ENCODE measurements around the gene TTC9B. TPM values are rescaled to one million over a fixed set of nuclear protein-coding genes. Genes with fewer than 3 reads are reported as not detected.

TTC9B gene
- total RNA-seq, 4 donors from 2014 or later, result not detected

GRCh38 chr19:40242480-40242879 is 24.3 kb upstream of the TTC9B start:
- intact Hi-C loops (cut with DNase I), result no loop called here
- 88% methylated on average over 4 of the region's 12 CpGs for WGBS
- Histone ChIP-seq H3K36me3 (peaks cover 42 to 56% (median 47%) of the 10 kb centered on the region in 4 donors), H3K4me3 (no peak overlapping the region), H3K4me1 (peaks cover 33 to 48% (median 46%) of the 10 kb centered on the region in 4 donors), H3K27me3 (no peaks in the 10 kb centered on the region), H3K27ac (replicated peaks in 1 of 4) (peak overlapping the region in 3 of 4 donors; percentile 25 to 53 (median 41)), H3K9me3 (no peaks in the 10 kb centered on the region)
- TF ChIP-seq POLR2AphosphoS5 (IDR thresholded peaks at IDR 0.05) (no peak), POLR2A (IDR thresholded peaks at IDR 0.05; ENCODE audit: low read depth) (no peak), EP300 (IDR thresholded peaks at IDR 0.05) (no peak), CTCF (IDR thresholded peaks at IDR 0.05) (no peak)
- no peak for DNase-seq (ENCODE audit: extremely low spot score)

GRCh38 chr19:40241809-40242384 is 23.7 kb upstream of the TTC9B start:
- intact Hi-C loops (cut with DNase I), result no loop called here
- Histone ChIP-seq H3K4me1 (peaks cover 31 to 48% (median 42%) of the 10 kb centered on the region in 4 donors), H3K4me3 (no peak overlapping the region), H3K27me3 (no peaks in the 10 kb centered on the region), H3K9me3 (no peaks in the 10 kb centered on the region), H3K36me3 (peaks cover 45 to 58% (median 52%) of the 10 kb centered on the region in 4 donors), H3K27ac (replicated peaks in 1 of 4) (peak overlapping the region in 3 of 4 donors; percentile 52 to 58 (median 58))
- TF ChIP-seq CTCF (IDR thresholded peaks at IDR 0.05), result no peak
- TF ChIP-seq POLR2AphosphoS5 (IDR thresholded peaks at IDR 0.05), result peak; percentile 35 to 58
- 66% methylated on average over 18 of the region's 21 CpGs for WGBS
- DNase-seq (ENCODE audit: extremely low spot score), result no peak

- H3K27ac ChIP-seq (replicated peaks in 1 of 4), result peak overlapping the region in 3 of 4 donors; percentile 52 to 58 (median 58)
- 91% methylated on average over 12 of the region's 12 CpGs for WGBS
Measured at GRCh38 chr19:40241125-40241808, 23.1 kb upstream of the TTC9B start.

GRCh38 chr19:40240332-40240731 is 22.1 kb upstream of the TTC9B start:
- H3K4me1 ChIP-seq, result peaks cover 21 to 33% (median 29%) of the 10 kb centered on the region in 4 donors
- DNase-seq (ENCODE audit: extremely low spot score), result no peak
- no peak overlapping the region for H3K4me3 ChIP-seq
- H3K36me3 ChIP-seq, result peaks cover 60 to 74% (median 68%) of the 10 kb centered on the region in 4 donors
- no peak for TF ChIP-seq CTCF (IDR thresholded peaks at IDR 0.05)
- no peak for TF ChIP-seq POLR2AphosphoS5 (IDR thresholded peaks at IDR 0.05)
- TF ChIP-seq EP300 (IDR thresholded peaks at IDR 0.05), result no peak
- TF ChIP-seq POLR2A (IDR thresholded peaks at IDR 0.05; ENCODE audit: low read depth), result no peak
- intact Hi-C loops (cut with DNase I), result no loop called here
- 99% methylated on average over 4 of the region's 6 CpGs for WGBS
- H3K27ac ChIP-seq (replicated peaks in 1 of 4), result no peak overlapping the region
- H3K27me3 ChIP-seq, result no peaks in the 10 kb centered on the region
- H3K9me3 ChIP-seq, result no peaks in the 10 kb centered on the region

More at GRCh38 chr19:40241125-40241808, 23.1 kb upstream of the TTC9B start:
- Histone ChIP-seq H3K4me1 (peaks cover 29 to 43% (median 38%) of the 10 kb centered on the region in 4 donors), H3K27me3 (no peaks in the 10 kb centered on the region), H3K4me3 (no peak overlapping the region), H3K9me3 (no peaks in the 10 kb centered on the region), H3K36me3 (peaks cover 51 to 64% (median 58%) of the 10 kb centered on the region in 4 donors)
- TF ChIP-seq CTCF (IDR thresholded peaks at IDR 0.05) (no peak), EP300 (IDR thresholded peaks at IDR 0.05) (no peak), POLR2A (IDR thresholded peaks at IDR 0.05; ENCODE audit: low read depth) (no peak), POLR2AphosphoS5 (IDR thresholded peaks at IDR 0.05) (no peak)
- intact Hi-C loops (cut with DNase I), result no loop called here
- no peak for DNase-seq (ENCODE audit: extremely low spot score)
